HCT116 (cell line): Measurements from ENCODE around the gene MED13L.

Source experiments
- CTCF ChIP-seq, 3 experiments: fragments of 200-600 bp in 1 of 3; sonication (generic) in 1 of 3; IDR thresholded peaks in 2 of 3; conservative IDR thresholded peaks in 1 of 3; 2 replicates each; pipeline ENCODE4 v1.5.1; 2012 to 2017; ENCODE audit warnings: low read depth in 2 of 3, low read length in 2 of 3, antibody characterized with exemption in 1 of 3, borderline replicate concordance in 1 of 3, control low read depth in 1 of 3, mild to moderate bottlenecking in 1 of 3, mixed read lengths in 1 of 3, mixed run types in 1 of 3, moderate library complexity in 1 of 3; ENCODE audit not compliant: insufficient read depth in 1 of 3
- POLR2A ChIP-seq: IDR thresholded peaks from 2 replicates; pipeline ENCODE4 v1.7.0; 2011; ENCODE audit warnings: borderline replicate concordance; ENCODE audit not compliant: insufficient read depth, insufficient read length; ENCODE audit errors: extremely low read depth
- POLR2AphosphoS5 ChIP-seq: IDR thresholded peaks from 2 replicates; pipeline ENCODE4 v1.6.1; 2011; ENCODE audit warnings: mild to moderate bottlenecking, low read depth, low read length, moderate library complexity
- ZNF274 ChIP-seq: fragments of 200-500 bp; sonication (Bioruptor generic); IDR thresholded peaks from 2 replicates; pipeline ENCODE4 v1.6.1; 2014; ENCODE audit warnings: mild to moderate bottlenecking, low read depth, low read length, inconsistent platforms

GRCh38 chr12:116302166-116303058 lies 24.9 kb upstream of the MED13L start:
- no peak for TF ChIP-seq ZNF274
- no peak for TF ChIP-seq POLR2AphosphoS5
- TF ChIP-seq POLR2A = no peak
- TF ChIP-seq CTCF (IDR thresholded peaks at IDR 0.05 in 2 of 3, conservative IDR thresholded peaks at IDR 0.05 in 1 of 3; ENCODE audit: borderline replicate concordance in 1 of 3, insufficient read depth in 1 of 3, low read depth in 2 of 3, low read length in 2 of 3) = no peak
